GM12874 (cell line): Measurements from ENCODE around the gene CLEC11A.

Experiments used
- TF ChIP-seq, protein P1 (sequence below): IDR thresholded peaks from 2 replicates; pipeline ENCODE4 v1.5.1; 2011; ENCODE audit warnings: low read depth, mild to moderate bottlenecking, control low read depth, low read length, moderate library complexity; ENCODE audit not compliant: insufficient read depth

The CLEC11A gene

GRCh38 chr19:50716178-50717025, 6.8 kb upstream of the CLEC11A start:
- TF ChIP-seq, protein P1, sequence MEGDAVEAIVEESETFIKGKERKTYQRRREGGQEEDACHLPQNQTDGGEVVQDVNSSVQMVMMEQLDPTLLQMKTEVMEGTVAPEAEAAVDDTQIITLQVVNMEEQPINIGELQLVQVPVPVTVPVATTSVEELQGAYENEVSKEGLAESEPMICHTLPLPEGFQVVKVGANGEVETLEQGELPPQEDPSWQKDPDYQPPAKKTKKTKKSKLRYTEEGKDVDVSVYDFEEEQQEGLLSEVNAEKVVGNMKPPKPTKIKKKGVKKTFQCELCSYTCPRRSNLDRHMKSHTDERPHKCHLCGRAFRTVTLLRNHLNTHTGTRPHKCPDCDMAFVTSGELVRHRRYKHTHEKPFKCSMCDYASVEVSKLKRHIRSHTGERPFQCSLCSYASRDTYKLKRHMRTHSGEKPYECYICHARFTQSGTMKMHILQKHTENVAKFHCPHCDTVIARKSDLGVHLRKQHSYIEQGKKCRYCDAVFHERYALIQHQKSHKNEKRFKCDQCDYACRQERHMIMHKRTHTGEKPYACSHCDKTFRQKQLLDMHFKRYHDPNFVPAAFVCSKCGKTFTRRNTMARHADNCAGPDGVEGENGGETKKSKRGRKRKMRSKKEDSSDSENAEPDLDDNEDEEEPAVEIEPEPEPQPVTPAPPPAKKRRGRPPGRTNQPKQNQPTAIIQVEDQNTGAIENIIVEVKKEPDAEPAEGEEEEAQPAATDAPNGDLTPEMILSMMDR = no peak

- TF ChIP-seq, protein P1 = no peak
Measured at GRCh38 chr19:50717026-50717723, 6.0 kb upstream of the CLEC11A start.

DNA sequence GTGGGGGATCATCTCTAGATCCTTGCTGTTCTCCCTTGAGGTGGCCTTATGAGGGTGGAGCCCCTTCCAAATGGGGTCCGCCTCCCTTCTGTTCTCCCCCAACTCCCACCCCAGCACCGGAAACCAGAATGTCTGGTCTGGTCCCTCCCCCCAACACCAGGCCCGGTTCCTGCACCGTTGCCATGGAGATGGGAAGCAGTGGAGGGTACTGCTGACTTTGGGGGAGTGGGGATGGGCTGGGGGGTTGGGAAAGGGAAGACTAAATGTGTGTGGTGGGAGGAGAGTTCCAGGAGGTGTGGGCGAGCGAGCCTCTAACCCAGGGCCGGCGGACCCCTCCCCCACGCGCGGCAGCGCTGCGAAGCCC, 5.3 kb upstream of the CLEC11A start:
- TF ChIP-seq, protein P1 = no peak

DNA sequence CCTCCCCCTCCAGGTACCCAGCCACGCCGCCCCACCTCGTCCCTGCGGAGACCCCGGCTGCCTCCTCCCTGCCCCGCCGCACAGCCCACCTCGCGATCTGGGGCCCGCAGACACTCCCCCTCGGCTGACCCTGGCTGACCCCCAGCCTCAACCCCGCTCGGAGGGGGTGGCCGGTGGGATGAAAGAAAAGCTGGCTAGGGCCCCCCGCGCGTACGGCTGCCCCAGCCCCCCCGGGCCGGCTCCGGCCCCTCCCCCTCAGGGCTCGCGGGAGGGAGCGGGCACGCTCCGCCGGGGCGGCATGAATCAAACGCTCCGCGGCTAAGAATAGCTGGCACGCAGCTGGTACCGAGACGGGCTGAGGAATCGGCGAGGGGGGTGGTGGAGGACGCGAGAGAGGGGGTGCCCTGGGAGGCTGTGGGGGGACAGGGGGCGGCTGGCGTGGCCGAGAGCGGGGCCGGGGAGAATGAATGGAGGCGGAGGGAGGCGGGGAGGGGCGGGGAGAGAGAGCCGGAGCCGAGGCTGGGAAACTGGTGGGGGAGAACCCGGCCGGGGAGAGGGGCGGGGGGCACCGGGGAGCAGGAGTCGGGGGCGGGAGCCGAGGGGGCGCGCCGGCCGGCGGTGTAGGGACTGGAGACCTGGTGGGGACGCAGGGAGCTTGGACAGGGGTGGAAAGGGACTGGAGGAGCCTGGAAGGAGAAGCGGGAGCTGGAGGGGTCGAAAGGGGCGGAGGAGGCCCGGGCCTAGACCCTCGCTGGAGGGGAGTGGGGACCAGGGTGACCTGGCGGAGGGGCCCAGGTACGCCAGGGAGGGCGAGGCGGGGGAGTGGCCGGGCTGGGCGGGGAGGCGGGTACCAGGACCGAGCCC, 4.7 kb upstream of the CLEC11A start:
- TF ChIP-seq, protein P1 = no peak

DNA sequence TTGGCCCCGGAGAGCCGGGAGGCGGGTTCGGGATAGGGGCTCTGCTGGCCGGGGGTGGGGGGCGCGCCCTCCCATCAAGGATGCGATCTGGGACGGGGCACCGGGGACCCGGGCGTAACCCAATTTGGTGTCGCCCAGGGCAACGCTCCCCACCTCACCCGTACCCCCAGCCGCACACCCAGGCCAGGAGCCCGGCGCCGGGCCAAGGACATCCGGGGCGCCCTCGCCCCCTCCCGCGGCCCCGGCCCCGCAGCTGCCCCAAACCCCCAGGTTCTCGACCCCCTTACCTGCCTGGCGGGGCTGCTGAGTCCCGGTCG, 4.1 kb upstream of the CLEC11A start:
- TF ChIP-seq, protein P1 = no peak

GRCh38 chr19:50719566-50719965, 3.6 kb upstream of the CLEC11A start, which contains the start of gene SHANK1:
TSS of gene SHANK1 (minus strand) at chr19:50719802. CDS start at chr19:50716919, 2,883 bp downstream.
- TF ChIP-seq, protein P1 = no peak
